Measurements from ENCODE around the gene KRT77.
A peak's percentile ranks its signal among the peaks of the same experiment; 100 is the strongest.
"Not testable (repeated sequence)": the region's sequence is repeated elsewhere in the genome, so short reads cannot be mapped to it uniquely, and the experiment has no call there.

Gene KRT77

DNA sequence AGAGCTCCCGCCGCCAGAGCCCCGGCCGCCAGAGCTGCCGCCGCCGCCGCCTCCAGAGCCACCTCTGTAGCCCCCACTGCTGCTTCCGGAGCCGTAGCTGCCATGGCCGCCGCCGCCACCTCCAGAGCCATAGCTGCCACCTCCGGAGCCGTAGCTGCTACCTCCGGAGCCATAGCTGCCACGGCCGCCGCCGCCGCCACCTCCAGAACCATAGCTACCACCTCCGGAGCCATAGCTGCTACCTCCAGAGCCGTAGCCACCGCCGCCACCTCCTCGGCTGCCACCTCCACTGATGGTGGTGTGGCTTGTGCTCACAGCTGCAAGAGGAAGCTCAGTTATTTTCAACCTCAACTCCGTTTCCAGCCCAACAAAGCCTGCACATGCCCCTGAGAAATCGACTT lies 28.0 kb downstream of the KRT77 start:
- no peak for DNase-seq (ENCODE audit: low spot score)

DNA sequence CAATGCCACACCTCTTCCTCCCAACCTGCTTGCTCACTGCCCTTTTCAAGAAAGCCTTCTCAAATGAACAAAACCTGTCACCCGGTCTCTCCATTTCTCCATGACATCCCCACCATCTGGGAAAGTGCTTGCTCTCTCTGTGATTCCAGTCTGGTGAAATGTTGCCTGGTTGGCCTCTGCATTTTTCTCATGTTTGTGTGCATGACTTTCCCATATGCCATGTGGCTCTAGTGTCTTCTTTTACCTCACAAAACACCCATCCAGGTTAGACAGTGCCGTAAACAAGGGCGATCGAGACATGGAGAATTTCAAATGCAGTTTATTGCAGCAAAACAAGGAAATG lies 28.9 kb downstream of the KRT77 start:
- no peak for DNase-seq (ENCODE audit: low spot score)

DNA sequence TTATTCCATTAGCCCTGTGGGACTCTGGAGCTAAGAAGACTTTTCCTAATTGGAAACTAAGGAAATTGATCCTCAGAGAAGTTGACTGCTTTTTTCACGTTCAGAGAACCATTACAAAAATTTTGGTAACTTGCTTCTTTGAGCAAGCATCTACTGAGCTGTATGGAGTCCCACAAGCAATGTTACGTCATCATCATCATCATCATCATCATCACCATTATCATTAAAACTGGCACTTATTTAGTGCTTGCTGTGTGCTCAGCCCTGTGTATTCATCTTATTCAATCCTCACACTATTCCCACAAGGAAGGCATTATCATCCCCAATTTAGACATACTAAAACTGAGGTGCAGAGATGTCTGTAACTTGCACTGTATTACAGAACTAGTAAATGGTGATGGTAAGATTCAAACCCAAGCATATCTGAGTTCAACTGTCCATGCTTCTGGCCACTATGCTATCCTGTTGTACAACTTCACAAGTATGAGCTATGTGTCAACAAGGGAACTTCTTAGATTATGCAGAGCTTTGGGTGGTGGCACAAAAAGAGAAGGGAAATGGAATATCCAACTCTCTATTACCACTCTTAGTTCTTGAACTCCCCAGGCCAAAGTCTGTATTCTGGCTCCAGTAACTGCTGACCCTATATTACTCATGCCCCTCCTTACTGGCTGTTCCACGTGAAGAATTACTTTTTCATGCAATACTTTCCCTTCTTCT lies 29.5 kb downstream of the KRT77 start:
- DNase-seq (ENCODE audit: low spot score): no peak

DNA sequence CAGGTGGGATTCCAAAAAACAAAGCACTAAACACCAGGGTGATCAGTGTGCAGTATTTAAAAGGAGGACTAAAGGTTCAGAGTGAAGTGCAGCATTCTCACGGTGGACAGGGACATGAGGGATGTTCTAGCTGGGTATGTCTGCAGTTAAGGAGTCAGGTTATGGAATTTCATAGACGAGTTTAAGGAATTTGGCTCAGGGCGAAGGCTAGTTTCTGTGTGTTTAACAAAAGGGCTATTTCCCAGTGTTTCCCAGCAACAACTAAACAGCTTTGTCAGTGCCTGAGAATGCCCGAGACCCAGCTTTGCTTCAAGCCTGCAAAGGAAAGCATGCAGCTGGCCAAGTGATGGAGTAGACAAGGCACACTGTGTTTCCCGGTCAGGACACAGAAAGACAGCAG lies 30.1 kb downstream of the KRT77 start:
- DNase-seq (ENCODE audit: low spot score): no peak

DNA sequence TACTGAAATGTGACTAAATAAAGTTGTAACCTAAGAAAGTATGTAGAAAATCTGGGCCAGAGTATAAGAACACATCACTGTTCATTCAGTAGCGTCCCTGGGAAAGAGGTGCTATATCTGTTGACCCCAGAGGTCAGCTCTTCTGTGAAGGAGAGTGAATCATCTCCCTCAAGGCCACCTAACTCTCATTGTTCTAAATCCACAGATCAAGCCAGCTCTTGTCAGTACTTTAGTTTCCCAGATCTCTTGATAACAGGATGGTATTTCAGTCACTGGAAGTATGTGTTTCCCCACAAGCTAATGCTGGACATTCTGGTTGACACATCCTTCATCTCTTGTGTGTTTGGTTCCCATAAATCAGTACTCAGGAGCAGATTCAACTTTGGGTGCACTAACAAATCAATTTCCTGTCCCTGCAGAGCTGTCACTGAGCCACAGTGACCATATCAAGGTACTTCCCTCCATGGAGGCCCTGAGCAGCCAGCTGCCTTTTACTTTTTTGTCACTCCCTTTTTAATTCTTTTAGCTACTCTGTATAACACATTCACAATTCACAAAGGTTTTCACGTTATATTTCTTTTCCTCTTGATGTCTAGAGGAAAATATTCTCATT lies 30.9 kb downstream of the KRT77 start:
- DNase-seq (ENCODE audit: low spot score): no peak

DNA sequence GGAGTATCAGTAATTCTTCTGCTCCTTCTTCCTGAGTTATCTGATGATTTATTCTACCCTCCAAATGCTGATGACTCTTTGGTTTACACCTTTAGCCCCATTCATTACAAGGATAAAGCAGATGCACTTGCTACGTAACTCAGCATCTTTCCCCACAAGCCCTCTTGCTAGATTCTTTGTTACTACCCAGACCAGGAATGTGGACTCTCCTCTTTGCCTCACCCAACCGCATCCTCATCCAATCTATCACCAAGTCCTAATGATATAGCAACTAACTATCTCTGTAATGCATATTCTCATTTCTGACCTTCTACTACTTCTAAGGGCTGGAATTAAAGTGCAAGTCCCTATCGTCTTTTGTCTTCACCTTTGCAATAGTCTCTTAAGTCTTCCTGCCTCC lies 32.4 kb downstream of the KRT77 start:
- DNase-seq (ENCODE audit: low spot score): no peak

DNA sequence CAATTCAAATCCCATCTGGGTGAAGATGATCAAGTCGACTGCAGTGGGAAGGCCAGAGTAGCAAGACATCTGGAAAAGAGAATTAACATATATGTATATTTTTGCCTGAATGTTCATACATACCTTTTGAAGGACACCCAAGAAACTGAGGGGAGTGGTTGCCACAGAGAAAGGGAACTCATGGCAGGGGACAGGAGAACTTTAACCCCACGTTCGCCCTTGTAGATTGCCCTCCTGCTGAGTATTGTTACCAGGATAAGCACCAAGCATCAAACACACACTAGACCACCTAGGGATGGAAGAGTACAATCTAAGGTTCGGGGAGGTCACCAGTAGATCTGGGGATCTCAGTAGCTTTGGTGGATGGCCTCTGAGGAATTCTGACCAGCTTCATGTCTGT lies 32.8 kb downstream of the KRT77 start:
- DNase-seq (ENCODE audit: low spot score): no peak

DNA sequence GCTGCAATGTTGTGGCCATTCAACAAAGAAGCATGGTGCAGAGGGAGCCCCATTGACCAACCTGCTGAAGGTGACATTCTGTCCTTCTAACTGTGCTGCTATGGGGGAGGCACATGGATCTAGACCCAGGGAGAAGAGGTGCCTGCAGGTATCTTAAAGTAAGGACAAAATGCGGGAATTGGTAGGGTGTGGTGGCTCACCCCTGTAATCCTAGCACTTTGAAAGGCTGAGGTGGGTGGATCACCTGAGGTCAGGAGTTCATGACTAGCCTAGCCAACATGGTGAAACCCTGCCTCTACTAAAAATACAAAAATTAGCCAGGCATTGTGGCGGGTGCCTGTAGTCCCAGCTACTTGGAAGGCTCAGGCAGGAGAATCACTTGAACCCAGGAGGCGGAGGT lies 33.4 kb downstream of the KRT77 start:
- not testable (repeated sequence) for DNase-seq (ENCODE audit: low spot score)

DNA sequence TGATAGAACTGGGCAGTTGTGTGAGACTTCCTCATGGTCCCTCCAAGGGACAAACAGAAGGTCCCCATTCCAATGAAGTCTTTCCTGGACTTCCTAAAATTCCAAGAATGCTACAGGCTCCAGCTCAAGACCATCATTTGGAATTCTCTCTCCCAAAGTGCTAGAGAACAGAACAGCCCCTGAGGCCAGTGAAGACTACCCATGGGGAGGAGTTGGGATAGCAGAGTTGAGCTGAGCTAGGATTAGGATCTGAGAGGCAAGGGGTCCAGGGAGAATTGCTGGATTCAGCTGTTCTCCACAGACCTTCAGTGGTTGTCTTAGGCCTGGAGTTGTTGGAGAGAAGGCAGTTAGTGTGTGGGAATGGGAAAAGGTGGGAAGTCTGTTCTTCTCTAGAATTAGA lies 33.9 kb downstream of the KRT77 start:
- DNase-seq (ENCODE audit: low spot score): no peak

DNA sequence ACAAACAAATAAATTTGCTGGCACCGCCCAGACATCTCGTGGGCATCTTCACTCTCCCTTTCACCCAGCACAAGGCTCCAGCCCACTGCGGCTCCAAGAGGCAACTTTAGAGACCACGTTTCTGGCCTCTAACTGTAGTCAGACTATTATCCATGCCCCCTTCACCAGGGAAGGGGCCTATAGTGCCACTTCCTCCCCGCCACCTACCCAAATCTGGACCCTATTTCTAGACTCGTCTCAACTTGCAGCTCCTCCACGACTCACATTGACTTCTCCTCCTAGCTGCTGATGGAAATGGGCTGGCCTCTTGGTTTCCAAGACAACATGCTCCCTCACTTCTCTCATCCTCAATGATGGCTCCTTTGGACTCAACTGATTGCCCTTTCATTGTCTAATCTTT lies 35.4 kb downstream of the KRT77 start:
- no peak for DNase-seq (ENCODE audit: low spot score)

DNA sequence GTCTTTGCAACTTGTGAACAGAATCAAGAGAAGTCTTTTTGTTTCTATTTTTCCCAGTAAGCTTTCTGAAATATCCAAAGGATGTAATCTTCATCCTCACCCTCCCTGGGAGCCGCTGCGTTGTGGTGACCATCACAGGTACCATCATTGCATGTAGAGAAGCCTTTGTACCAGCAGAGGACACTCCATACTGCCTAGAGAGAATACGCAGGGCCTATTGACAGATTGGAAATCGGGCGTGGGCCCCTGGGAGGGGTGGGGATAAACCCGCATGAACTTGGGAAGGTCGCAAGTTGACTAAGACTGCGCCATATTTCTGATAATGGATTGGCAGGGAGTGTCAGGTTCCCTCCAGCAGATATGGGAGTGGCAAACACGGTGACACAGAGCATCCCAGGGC lies 35.8 kb downstream of the KRT77 start:
- DNase-seq (ENCODE audit: low spot score): peak; percentile 28

DNA sequence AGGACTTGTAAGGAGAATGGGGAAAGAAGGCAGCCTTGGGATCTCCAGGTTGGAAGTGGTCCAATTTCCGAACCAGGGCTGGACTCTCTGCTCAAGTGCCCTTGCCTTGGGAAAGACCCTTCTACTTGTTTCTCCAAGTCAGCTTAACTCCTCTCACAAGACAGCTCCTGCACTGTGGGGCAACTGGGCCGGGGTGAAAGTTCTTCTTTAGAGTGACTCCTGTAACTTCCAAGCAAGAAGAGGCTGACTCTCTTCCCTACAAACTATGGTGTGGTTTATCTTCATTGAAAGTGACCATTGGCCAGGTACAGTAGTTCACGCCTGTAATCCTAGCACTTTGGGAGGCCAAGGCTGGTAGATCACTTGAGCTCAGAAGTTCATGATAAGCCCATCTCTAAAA lies 36.9 kb downstream of the KRT77 start:
- no peak for DNase-seq (ENCODE audit: low spot score)

DNA sequence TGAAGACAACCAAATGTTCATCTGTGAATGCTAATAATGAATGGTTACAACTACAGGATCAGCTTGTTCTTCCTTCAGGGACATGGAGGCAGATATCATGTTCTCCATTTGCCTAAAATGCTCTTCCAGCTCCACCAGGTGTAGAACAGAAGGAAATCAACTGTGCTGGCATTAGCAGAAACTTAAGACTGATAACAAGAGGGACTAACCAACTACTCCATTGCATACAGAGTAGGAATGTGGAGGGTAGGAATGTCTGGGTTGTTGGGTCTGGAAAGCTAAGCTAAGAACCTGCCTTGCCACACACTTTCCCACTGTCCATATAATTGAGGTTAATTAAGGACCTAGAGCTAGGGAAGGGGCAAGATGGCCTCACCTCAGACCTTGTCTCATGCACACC lies 39.9 kb downstream of the KRT77 start:
- DNase-seq (ENCODE audit: low spot score): no peak

DNA sequence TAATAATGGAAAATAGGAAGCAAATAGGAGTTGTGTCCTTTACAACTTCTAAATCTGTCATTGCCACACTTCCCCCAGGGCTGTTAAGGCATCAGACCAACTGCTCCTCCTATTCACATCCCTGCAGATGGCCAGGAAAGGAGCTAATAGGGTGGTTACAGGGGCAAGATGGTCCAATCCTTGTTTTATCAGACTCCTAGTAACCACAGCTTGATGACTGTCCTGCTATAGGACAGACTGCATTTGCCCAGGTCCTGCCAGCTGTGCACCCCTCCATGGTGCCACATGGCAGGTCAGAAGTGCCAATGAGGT lies 40.5 kb downstream of the KRT77 start:
- DNase-seq (ENCODE audit: low spot score): no peak

DNA sequence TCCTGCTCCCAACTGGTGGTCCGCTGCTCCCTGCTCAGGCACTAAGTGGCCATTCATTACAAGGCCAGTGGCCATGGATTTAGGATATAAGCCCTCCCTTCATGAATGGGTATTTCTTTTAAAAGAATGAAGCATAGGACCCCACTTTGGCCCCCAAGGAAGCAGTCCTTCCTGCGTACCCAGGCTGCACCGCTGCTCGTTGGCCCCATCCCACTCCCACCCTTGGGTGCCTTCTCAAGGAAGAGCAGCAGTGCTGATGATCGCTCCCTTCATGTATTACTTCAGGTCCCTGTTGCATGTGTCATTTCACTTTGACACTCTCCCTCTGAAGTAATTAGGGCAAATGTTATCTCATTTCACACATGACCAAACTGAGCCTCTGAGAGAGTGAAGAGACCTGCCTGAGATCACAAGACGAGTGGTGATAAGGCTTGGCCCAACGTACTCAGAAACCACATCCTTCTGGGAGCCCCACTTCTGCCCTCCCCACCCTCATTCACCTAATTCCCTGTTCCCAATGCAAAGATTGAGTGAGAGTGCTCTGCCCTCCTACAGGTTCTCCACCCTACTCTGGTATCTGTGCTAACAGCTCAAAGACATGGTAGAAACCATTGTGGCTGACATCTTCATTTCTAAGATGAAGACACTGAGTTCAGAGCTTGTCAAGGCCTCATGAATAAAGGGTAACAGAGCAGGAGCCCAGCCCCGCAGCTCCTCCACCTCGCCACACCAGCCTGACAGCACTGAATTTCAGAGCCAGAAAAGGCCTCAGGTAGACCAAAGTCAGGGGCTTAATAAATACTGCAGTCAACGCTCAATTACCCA lies 41.0 kb downstream of the KRT77 start:
- DNase-seq (ENCODE audit: low spot score): no peak

DNA sequence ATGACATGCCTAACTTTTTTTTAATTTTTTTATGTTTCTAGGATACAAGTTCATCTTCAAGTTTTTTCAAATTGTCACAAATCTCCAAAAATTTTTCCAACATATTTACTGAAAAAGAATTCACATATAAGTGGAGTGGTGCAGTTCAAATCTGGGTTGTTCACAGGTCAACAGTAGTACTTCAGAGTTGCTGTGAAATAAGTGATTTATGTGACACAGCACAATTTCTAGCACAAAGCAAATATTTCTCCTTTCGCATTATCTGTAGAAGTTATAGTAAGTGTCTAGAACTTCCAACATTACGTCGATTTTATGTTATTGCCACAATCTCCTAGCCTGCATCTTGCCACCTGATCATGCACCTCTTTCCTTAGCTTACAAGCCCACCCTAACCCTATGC lies 41.7 kb downstream of the KRT77 start:
- no peak for DNase-seq (ENCODE audit: low spot score)

DNA sequence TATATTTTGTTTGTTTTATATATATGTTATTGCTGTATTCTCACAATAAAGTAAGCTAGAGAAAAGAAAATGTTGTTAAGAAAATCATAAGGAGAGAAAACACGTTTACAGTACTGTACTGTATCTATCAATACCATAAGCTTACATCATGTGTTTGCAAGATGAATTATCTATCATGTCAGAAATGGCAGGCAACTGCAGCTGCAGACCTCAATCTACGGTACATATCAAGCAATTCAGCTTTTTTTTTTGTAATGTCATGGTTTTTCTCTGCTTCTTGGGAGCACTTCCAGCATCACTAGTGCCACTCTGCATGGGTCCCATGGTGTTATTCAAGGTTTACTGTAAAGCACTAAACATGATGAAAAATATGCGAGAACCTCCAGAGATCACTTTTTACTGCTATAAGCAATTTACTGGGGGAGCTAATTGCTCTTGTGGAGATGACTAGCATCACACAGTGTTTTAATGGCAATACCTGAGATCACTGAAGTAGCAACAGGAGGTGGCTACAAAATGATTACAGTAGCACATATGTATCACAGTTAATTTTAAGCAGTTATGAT lies 42.3 kb downstream of the KRT77 start:
- DNase-seq (ENCODE audit: low spot score): no peak

DNA sequence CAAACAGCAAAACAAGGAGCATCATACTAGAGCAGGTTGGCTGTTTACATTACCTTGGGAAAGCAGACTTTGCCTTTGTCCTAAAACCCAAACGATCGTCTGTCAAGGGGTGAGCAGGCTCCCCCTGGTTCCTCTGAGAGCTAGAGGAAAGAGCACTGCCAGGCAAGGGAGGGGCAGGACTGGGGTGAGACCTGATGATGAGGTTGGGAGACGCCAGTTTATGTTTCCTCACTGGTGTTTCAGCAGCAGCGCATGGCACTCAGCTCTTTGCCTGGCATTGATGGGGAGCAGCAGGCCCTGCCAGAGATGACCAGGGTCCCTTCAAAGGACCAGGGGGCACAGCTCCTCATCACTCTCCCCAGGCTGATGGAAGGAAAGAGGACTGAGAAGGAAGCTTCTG lies 43.4 kb downstream of the KRT77 start:
- DNase-seq (ENCODE audit: low spot score): no peak

DNA sequence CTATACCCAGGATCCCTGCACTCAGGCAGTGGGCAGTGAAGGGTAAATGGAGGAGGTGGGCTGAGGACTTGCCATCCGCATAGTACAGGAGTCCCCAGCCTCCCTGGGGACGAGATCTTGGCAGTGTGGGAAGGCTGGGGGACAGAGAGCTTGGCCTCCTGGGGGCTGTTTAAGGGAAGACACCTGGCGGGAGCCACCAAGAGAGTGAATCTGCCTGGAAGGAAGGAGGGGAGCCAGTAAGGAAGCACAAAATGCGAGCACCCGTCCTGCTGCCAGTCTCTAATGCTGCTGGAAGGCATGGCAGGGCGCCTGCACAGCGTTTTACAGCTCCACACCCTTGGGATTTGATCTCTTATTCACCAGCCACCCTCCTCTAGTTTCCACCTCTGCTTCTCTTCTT lies 43.9 kb downstream of the KRT77 start:
- DNase-seq (ENCODE audit: low spot score): no peak

DNA sequence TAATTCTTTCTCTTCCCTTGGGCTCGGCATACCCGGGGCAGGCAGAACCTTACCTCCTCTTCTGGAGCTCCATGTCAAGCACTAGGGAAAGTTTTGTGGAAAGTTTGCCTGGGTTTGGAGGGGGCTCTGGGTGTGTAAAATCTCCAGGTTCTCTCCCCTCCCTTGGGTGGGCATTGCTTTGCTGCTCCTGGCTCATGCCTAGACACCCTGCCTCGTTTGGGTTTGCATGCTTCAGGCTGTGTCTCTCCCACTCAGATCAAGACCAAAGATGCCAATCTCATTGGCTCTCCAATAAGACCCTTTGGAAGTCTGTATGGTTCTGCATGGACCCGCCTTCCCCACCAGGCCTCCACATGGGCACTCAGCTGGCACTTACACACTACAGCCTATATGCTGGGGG lies 45.1 kb downstream of the KRT77 start:
- DNase-seq (ENCODE audit: low spot score): no peak

DNA sequence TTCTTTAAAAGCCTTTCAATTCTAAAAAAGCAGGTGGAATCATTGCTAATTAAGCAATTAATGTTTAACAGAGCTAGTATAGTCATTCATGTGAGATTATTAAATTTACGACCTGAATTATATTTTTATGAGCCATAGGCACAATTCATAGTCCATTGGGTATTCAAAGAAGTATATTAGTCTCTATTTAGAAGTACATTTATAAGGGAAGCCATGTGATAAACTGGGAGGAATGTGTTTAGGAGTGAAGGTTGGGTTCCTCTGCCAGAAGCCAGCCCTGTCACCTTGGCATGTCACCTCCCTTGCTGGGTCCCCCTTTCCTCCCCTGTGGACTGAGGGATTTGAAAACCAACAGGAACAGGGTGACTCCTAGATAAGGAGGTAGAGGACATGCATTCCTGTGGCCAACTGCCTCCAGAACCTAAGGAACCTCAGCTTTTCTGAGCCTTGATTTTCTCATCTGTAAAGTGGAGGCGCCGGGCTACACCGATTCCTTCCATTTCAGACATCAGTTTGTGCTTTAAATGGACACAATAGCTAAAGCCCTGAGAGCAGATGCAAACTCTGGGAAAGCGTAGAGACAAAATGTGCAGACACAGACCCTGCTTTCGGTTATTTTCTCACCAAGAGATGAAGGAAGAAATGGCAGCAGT lies 45.9 kb downstream of the KRT77 start:
- no peak for DNase-seq (ENCODE audit: low spot score)

DNA sequence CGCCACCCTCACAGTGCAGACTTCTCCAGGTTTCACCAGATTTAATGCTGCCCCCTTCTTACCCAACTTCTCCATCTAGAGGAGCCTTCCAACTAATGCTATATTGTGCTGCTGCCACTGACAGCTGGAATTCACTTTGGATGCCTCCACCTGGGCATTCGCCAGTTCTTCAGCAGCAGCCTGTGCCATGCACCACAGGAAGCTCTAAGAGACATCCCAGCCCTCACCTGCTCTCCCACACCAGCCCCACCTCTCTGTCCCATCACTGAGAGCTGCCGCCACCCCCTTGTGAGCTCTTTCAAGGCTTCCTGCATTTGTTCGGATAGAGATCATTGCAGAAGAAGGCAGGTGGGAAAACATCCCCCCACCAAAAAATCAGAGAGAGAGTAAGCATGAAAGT lies 46.7 kb downstream of the KRT77 start:
- DNase-seq (ENCODE audit: low spot score): no peak

DNA sequence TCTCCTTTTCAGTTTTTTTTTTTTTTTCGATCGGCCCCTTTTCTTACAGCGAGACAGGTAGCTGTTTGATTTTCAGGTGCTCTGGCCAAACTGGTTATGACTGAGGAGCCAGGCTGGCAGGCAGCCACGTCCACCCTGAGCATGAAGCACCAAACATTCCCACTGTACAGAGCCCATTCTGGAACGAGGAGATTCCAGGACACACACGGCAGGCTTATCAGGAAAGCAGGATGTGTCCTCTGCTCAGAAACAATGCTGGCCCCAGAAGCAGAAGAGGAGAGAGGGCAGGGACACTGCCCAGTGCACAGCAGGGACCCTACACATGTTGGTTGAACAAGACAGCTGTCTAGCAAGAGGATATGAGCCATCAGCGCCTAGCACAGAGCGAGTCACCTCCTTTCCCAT lies 47.6 kb downstream of the KRT77 start:
- DNase-seq (ENCODE audit: low spot score): peak; percentile 45

Measured in iPS-NIHi11 (cell line).